NCI-H2081 (cell line): ENCODE measurements around the gene SCIMP.
"Not testable (repeated sequence)": the region's sequence is repeated elsewhere in the genome, so short reads cannot be mapped to it uniquely, and the experiment has no call there.

ENCODE experiments used
- DNase-seq, 2 experiments: peaks; one replicate each; lab custom pipeline; 2025; lab: John Stamatoyannopoulos, UW

SCIMP gene

GRCh38 chr17:5184288-5184687 lies 50.4 kb downstream of the SCIMP start:
- DNase-seq, result no peak

- no peak for DNase-seq
Measured at GRCh38 chr17:5183410-5183793, 51.3 kb downstream of the SCIMP start.

- no peak for DNase-seq
Measured at GRCh38 chr17:5182597-5183409, 51.9 kb downstream of the SCIMP start.

- DNase-seq, result no peak
Measured at GRCh38 chr17:5181509-5182305, 53.0 kb downstream of the SCIMP start.

- DNase-seq, result no peak
Measured at GRCh38 chr17:5179003-5179402, 55.7 kb downstream of the SCIMP start.

- DNase-seq, result not testable (repeated sequence)
Measured at GRCh38 chr17:5175027-5175426, 59.6 kb downstream of the SCIMP start.

- DNase-seq, result not testable (repeated sequence)
Measured at GRCh38 chr17:5165791-5166564, 68.7 kb downstream of the SCIMP start.

- no peak for DNase-seq
Measured at GRCh38 chr17:5164436-5164835, 70.2 kb downstream of the SCIMP start.

GRCh38 chr17:5161793-5162192 lies 72.9 kb downstream of the SCIMP start:
- DNase-seq, result not testable (repeated sequence)

GRCh38 chr17:5160702-5161101 lies 74.0 kb downstream of the SCIMP start:
- not testable (repeated sequence) for DNase-seq
